Measurements from ENCODE around the gene CHST3. TPM values are rescaled to one million over a fixed set of nuclear protein-coding genes. Genes with fewer than 3 reads are reported as not detected.

Gene CHST3
- total RNA-seq, 1 experiment from 2014 or later, result 10.0 TPM

GRCh38 chr10:72034040-72034499, 69.9 kb downstream of the CHST3 start:
- intact Hi-C loops (cut with micrococcal nuclease; ENCODE audit: unreplicated experiment), result no loop called here
- no peak overlapping the region for H3K27ac ChIP-seq (ENCODE audit: low read depth, low read length, poor library complexity, severe bottlenecking)
- H3K4me3 ChIP-seq (ENCODE audit: low read depth, low read length, poor library complexity, severe bottlenecking), result no peak overlapping the region
- H3K9me3 ChIP-seq (ENCODE audit: low read depth, low read length, poor library complexity, severe bottlenecking), result no peaks in the 10 kb centered on the region
- ChIA-PET POLR2A (ENCODE audit: low non-redundant PET) (no interaction called here), CTCF (interaction anchor here (1.1 kb wide), 1 partner anchor 15 kb away, joined by 5 read pairs; no protein-coding TSS in a partner anchor)
- BruUV-seq (replicated peaks), result no TSS peak
- no peaks in the 10 kb centered on the region for H3K27me3 ChIP-seq (replicated peaks; ENCODE audit: insufficient read depth, low read depth, low read length, poor library complexity)
- TF ChIP-seq EZH2 (IDR thresholded peaks at IDR 0.05; ENCODE audit: borderline replicate concordance, low read depth, low read length, poor library complexity, severe bottlenecking), result no peak
- no peak for TF ChIP-seq CTCF (conservative IDR thresholded peaks at IDR 0.05; ENCODE audit: low read depth, low read length)
- no peaks in the 10 kb centered on the region for H3K4me1 ChIP-seq (ENCODE audit: insufficient read depth, low read length, poor library complexity, severe bottlenecking)
- no peak for DNase-seq (ENCODE audit: low spot score)
- no peaks in the 10 kb centered on the region for H3K36me3 ChIP-seq (ENCODE audit: insufficient read depth, low read length, poor library complexity, severe bottlenecking)

- ChIA-PET POLR2A (ENCODE audit: low non-redundant PET) (no interaction called here), CTCF (no interaction called here)
- Histone ChIP-seq H3K27ac (ENCODE audit: low read depth, low read length, poor library complexity, severe bottlenecking) (no peak overlapping the region), H3K36me3 (ENCODE audit: insufficient read depth, low read length, poor library complexity, severe bottlenecking) (no peaks in the 10 kb centered on the region), H3K4me3 (ENCODE audit: low read depth, low read length, poor library complexity, severe bottlenecking) (no peak overlapping the region), H3K27me3 (replicated peaks; ENCODE audit: insufficient read depth, low read depth, low read length, poor library complexity) (no peaks in the 10 kb centered on the region), H3K9me3 (ENCODE audit: low read depth, low read length, poor library complexity, severe bottlenecking) (no peaks in the 10 kb centered on the region), H3K4me1 (ENCODE audit: insufficient read depth, low read length, poor library complexity, severe bottlenecking) (no peaks in the 10 kb centered on the region)
- TF ChIP-seq CTCF (conservative IDR thresholded peaks at IDR 0.05; ENCODE audit: low read depth, low read length) (no peak), EZH2 (IDR thresholded peaks at IDR 0.05; ENCODE audit: borderline replicate concordance, low read depth, low read length, poor library complexity, severe bottlenecking) (no peak)
- no peak for DNase-seq (ENCODE audit: low spot score)
- intact Hi-C loops (cut with micrococcal nuclease; ENCODE audit: unreplicated experiment), result no loop called here
- no TSS peak for BruUV-seq (replicated peaks)
Measured at GRCh38 chr10:72034761-72035160, 70.6 kb downstream of the CHST3 start.

GRCh38 chr10:72035252-72035887, 71.2 kb downstream of the CHST3 start:
- no TSS peak for BruUV-seq (replicated peaks)
- Histone ChIP-seq H3K9me3 (ENCODE audit: low read depth, low read length, poor library complexity, severe bottlenecking) (no peaks in the 10 kb centered on the region), H3K36me3 (ENCODE audit: insufficient read depth, low read length, poor library complexity, severe bottlenecking) (no peaks in the 10 kb centered on the region), H3K27ac (ENCODE audit: low read depth, low read length, poor library complexity, severe bottlenecking) (no peak overlapping the region), H3K4me1 (ENCODE audit: insufficient read depth, low read length, poor library complexity, severe bottlenecking) (no peaks in the 10 kb centered on the region), H3K4me3 (ENCODE audit: low read depth, low read length, poor library complexity, severe bottlenecking) (no peak overlapping the region), H3K27me3 (replicated peaks; ENCODE audit: insufficient read depth, low read depth, low read length, poor library complexity) (no peaks in the 10 kb centered on the region)
- TF ChIP-seq EZH2 (IDR thresholded peaks at IDR 0.05; ENCODE audit: borderline replicate concordance, low read depth, low read length, poor library complexity, severe bottlenecking), result no peak
- no peak for TF ChIP-seq CTCF (conservative IDR thresholded peaks at IDR 0.05; ENCODE audit: low read depth, low read length)
- POLR2A ChIA-PET (ENCODE audit: low non-redundant PET), result no interaction called here
- intact Hi-C loops (cut with micrococcal nuclease; ENCODE audit: unreplicated experiment), result no loop called here
- no peak for DNase-seq (ENCODE audit: low spot score)
- CTCF ChIA-PET, result interaction anchor here (1.2 kb wide), 1 partner anchor 13 kb away, joined by 5 read pairs; no protein-coding TSS in a partner anchor

All from A673 (cell line).